Epithelial cell of esophagus (primary cell): ENCODE data around the gene HEXIM1.

Experiments used
- DNase-seq: peaks from one replicate; pipeline ENCODE4 v3.0.0; 2010; ENCODE audit warnings: low read depth
- H3K4me3 ChIP-seq: 2 replicates; pipeline ENCODE4 v1.5.1; 2011; ENCODE audit warnings: mild to moderate bottlenecking, low read length, control low read depth
- CTCF ChIP-seq: IDR thresholded peaks from 2 replicates; pipeline ENCODE4 v1.5.1; 2011; ENCODE audit warnings: low read depth, mild to moderate bottlenecking, low read length, control low read depth, inconsistent platforms; ENCODE audit not compliant: insufficient read depth; ENCODE audit errors: missing control alignments

Gene HEXIM1

DNA sequence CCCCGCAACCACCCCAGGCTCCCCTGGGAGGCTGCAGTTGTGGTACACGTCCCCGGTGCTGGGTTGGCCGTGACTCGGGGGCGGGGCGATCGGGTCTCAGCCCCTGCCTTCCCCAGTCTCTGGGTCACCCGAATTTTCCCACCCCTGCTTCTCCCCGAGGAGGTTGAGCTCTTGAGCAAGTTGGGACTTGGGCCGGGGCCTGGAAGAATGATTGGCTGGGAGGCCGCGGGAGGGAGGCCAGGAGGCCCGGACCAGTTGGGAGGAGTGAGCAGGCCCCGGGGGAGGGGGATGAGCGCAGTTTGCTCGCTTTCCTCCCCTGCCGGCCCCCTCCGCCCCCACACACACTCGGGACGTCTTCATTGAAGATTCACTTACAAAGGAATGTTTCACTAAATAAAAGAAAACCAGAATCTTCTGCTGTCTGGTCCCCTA is 4.5 kb upstream of the HEXIM1 start:
- no peak for TF ChIP-seq CTCF
- H3K4me3 ChIP-seq, result peak overlapping the region; percentile 37
- DNase-seq, result peak; percentile 77

DNA sequence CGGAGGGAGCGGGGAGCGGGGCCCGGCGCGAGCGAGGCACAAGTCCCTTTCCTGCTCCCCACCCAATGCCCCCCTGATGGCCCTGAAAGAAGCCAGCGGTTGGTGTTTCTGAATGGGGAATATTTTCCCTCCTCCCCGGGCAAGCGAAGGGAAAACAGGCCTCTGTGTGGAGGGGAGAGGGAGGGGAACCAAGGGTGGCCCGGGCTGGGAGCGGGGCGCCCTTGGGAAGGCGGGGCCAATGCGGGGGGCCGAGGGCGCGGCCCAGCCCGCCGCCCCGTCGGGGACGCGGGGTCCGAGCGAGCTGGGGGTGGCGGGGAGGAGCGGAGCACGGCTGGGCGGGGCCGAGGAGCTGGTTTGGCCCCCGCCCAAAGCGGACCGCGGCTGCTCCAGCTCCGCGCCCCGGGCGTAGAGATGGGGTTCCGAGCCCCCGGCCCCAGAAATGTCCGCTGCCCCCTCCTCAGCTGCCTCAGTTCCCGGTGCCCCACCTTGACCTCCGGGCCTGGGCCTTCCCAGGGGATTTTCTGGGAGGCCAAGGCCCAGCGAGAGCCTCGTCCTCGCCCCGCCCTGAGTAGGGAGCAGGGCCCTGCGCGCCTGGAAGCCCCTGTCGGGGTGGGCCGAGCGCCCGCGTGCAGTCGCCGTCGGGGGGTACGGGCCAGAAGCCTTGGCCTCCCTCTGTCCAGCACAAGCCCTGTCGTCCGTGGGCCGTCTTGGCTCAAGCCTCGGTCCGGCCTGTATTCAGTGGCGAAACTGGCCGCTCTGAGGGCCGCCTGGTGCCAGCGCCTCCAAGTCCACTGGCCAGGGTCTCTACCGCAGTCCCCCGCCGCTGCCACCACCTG is 3.9 kb upstream of the HEXIM1 start:
- H3K4me3 ChIP-seq, result peak overlapping the region; percentile 37
- TF ChIP-seq CTCF, result no peak
- DNase-seq, result no peak

- TF ChIP-seq CTCF, result no peak
- no peak overlapping the region for H3K4me3 ChIP-seq
- no peak for DNase-seq
Observed at GRCh38 chr17:45145035-45145389, 3.3 kb upstream of the HEXIM1 start.

- TF ChIP-seq CTCF, result no peak
- H3K4me3 ChIP-seq, result no peak overlapping the region
- DNase-seq, result no peak
Observed at GRCh38 chr17:45146166-45146565, 2.1 kb upstream of the HEXIM1 start.

DNA sequence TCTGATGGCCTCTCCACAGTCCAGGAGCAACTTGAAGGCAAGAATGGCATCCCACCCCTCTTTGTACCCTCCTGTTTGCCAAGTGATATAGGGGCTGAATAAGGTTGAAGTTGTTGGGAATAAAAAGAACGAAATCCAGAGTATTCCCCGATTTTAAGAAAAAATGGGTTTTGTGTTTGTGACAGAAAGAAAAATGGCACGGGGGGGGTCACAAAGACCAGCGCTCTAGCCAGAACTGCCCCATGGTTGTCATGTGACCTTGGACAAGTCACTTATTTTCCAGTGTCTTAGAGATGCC is 1.7 kb upstream of the HEXIM1 start:
- no peak for DNase-seq
- peak overlapping the region; percentile 88 for H3K4me3 ChIP-seq
- TF ChIP-seq CTCF, result no peak

DNA sequence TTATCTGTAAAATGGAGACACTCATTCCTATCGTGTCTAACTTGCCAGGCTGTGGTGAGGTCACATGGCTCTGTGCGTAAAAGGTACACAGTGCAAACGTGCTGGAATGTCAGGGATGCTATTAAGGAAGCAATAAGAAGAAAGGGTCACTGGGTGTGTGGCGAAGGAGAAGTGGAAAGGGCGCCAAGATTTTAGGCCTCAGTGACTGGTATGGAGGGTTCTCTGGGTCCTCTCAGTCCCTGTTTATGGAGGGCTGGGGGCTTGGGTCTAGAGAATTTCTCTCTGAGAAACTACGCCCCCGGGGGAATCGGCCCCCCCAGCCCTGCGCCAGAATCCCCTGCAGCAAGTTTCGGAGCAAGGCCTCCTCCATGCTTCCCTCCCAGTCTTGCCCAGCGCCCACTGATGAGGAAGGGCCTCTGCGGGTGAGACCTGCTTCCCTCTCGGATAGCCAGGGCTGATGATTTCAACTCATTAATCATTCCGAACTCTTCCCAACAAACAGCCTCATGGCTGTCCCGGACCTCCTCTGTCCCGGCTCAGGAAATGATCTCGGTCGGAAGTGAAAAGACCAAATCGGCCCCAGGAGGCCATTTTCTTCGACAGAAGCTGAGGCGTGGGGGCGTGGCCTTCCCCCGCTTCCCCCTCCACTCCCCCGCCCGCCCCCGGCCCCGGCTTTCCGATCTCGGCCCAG is 1.2 kb upstream of the HEXIM1 start:
- DNase-seq, result peak; percentile 61
- TF ChIP-seq CTCF, result no peak
- peak overlapping the region; percentile 88 for H3K4me3 ChIP-seq
